ENCODE measurements around the gene IKZF4. TPM values are rescaled to one million over a fixed set of nuclear protein-coding genes. Genes with fewer than 3 reads are reported as not detected.
A peak's percentile ranks its signal among the peaks of the same experiment; 100 is the strongest.

Gene IKZF4
- total RNA-seq, 1 experiment from 2014 or later: 13.9 TPM

DNA sequence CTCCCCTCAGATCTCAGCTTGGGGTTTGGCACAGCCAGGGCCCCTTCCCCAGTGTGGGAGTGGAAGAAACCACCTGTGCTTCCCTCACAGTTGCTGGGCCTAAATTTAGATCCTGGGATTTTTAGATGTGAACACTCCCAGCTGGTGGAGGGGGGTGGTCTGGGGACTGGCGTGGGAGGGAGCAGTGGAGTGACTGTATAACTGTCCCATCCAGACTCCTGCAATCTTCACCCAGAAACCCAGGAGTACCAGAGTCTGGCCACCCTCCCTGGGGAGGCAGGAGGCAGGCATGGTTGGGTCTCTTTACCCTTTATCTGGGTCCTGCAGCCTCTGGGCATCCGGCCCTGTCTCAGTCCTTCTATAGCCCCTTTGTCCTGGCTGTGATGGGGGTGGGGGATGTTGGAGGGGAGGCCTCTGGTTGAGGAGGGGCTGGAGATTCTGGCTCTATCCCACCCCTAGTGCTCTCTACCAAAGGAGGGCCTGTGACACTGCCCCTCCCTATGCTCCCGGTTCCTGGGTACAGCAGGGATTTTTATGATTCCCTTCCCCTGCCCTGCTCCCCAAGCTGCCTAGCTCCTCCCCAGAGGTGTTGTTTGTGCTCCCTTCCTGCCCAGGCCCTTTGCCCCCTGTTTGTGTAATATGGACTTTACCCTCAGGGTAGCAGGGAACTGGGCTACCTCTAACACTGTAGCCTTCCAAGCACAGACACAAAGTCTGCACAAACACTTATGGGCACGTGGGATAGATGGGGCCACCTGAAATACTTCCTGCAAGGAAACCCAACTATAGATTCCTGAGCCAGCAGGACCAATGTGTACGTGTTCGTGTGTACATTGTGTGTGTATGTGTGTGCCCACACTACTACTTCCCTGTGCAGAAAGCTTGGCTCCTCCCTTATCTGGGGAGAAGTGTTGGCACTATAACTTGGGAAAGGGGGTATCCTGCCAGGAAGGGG lies 60.8 kb downstream of the IKZF4 start:
- H3K79me1 ChIP-seq (ENCODE audit: insufficient read depth, low read depth, low read length, poor library complexity, severe bottlenecking): no peaks in the 10 kb centered on the region

More for the DNA sequence above, 60.8 kb downstream of the IKZF4 start:
- H3T11ph ChIP-seq (ENCODE audit: low read length): no peak overlapping the region
- Mint-ChIP-seq H3K9me3 (peaks cover 3% of the 10 kb centered on the region in 2 experiments; a peak in 3 of 5 replicates), H3K27me3 (ENCODE audit: low read depth) (no peaks in the 10 kb centered on the region), H3K4me1 (peaks cover 19 to 25% of the 10 kb centered on the region in 2 experiments), H3K4me3 (peak overlapping the region; percentile 83 to 93), H3K27ac (peak overlapping the region in 2 of 3 experiments; percentile 39 to 78; a peak in 2 of 7 replicates), H3K36me3 (ENCODE audit: insufficient read depth in 1 of 3, low read depth in 3 of 3) (peaks cover 15 to 30% (median 27%) of the 10 kb centered on the region in 3 experiments)
- H3K4ac ChIP-seq (ENCODE audit: low read depth, low read length): no peak overlapping the region
- no peak overlapping the region for H3K56ac ChIP-seq (ENCODE audit: insufficient read length, low read depth, low read length)
- peaks cover 7% of the 10 kb centered on the region; the same call in 1 of the 2 replicates for H3K79me2 ChIP-seq (ENCODE audit: insufficient read depth, low read length)
- H4K8ac ChIP-seq (replicated peaks; ENCODE audit: insufficient read length, low read depth, low read length): no peak overlapping the region
- WGBS (ENCODE audit: extremely low coverage, insufficient read length, low lambda C conversion rate): no CpG with 5 or more reads among the region's 6 CpGs
- no peaks in the 10 kb centered on the region; the same call in 1 of the 2 replicates for H3K27me3 ChIP-seq (ENCODE audit: insufficient read depth, low read length)
- H3K23ac ChIP-seq (ENCODE audit: insufficient read length, low read depth, low read length): no peak overlapping the region
- TF ChIP-seq, protein P1, sequence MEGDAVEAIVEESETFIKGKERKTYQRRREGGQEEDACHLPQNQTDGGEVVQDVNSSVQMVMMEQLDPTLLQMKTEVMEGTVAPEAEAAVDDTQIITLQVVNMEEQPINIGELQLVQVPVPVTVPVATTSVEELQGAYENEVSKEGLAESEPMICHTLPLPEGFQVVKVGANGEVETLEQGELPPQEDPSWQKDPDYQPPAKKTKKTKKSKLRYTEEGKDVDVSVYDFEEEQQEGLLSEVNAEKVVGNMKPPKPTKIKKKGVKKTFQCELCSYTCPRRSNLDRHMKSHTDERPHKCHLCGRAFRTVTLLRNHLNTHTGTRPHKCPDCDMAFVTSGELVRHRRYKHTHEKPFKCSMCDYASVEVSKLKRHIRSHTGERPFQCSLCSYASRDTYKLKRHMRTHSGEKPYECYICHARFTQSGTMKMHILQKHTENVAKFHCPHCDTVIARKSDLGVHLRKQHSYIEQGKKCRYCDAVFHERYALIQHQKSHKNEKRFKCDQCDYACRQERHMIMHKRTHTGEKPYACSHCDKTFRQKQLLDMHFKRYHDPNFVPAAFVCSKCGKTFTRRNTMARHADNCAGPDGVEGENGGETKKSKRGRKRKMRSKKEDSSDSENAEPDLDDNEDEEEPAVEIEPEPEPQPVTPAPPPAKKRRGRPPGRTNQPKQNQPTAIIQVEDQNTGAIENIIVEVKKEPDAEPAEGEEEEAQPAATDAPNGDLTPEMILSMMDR (conservative IDR thresholded peaks at IDR 0.05): no peak
- H2AFZ ChIP-seq (ENCODE audit: low read length): no peak overlapping the region
- no peaks in the 10 kb centered on the region for H4K20me1 ChIP-seq (ENCODE audit: control insufficient read depth, insufficient read depth, insufficient read length)
- H3K4me1 ChIP-seq (ENCODE audit: insufficient read depth, low read length): 0 out of 2 replicates have a peak, but pooled peaks cover 4% of the 10 kb centered on the region
- no peak overlapping the region; the same call in 1 of the 2 replicates for H3K14ac ChIP-seq (ENCODE audit: insufficient read depth, low read length)
- H2BK5ac ChIP-seq (ENCODE audit: insufficient read length, low read length): no peak overlapping the region
- H3K9ac ChIP-seq (ENCODE audit: extremely low read depth, insufficient read length, low read length): peak overlapping the region; percentile 40
- no peak overlapping the region for H2AK5ac ChIP-seq (ENCODE audit: insufficient read length, low read length)
- H2BK15ac ChIP-seq (ENCODE audit: low read depth, low read length): no peak overlapping the region
- peak overlapping the region; percentile 57 for H3K4me2 ChIP-seq (ENCODE audit: insufficient read depth, insufficient read length, low read length)
- H3K27ac ChIP-seq (ENCODE audit: insufficient read length, low read depth, low read length): no peak overlapping the region
- no peak overlapping the region for H2BK20ac ChIP-seq (ENCODE audit: low read depth, low read length, poor library complexity, severe bottlenecking)
- H4K5ac ChIP-seq (ENCODE audit: insufficient read length, low read depth, low read length): no peak overlapping the region
- no peak overlapping the region for H4K91ac ChIP-seq (ENCODE audit: insufficient read length, low read depth, low read length)
- no peak overlapping the region for H2BK120ac ChIP-seq (ENCODE audit: low read depth, low read length, poor library complexity, severe bottlenecking)
- no peak for DNase-seq
- H2BK12ac ChIP-seq (ENCODE audit: insufficient read length, low read depth, low read length): no peak overlapping the region
- no peaks in the 10 kb centered on the region for H3K9me3 ChIP-seq (ENCODE audit: control insufficient read depth, low read depth, low read length)
- H3K23me2 ChIP-seq (ENCODE audit: insufficient read length, low read depth, low read length, poor library complexity, severe bottlenecking): peaks cover 13% of the 10 kb centered on the region
- H3K18ac ChIP-seq (ENCODE audit: insufficient read length, low read depth, low read length): no peak overlapping the region
